Measurements from ENCODE around the gene LMTK2. TPM values are rescaled to one million over a fixed set of nuclear protein-coding genes. Genes with fewer than 3 reads are reported as not detected.

The LMTK2 gene
- 13.0 and 14.9 TPM in 2 replicates for total RNA-seq

DNA sequence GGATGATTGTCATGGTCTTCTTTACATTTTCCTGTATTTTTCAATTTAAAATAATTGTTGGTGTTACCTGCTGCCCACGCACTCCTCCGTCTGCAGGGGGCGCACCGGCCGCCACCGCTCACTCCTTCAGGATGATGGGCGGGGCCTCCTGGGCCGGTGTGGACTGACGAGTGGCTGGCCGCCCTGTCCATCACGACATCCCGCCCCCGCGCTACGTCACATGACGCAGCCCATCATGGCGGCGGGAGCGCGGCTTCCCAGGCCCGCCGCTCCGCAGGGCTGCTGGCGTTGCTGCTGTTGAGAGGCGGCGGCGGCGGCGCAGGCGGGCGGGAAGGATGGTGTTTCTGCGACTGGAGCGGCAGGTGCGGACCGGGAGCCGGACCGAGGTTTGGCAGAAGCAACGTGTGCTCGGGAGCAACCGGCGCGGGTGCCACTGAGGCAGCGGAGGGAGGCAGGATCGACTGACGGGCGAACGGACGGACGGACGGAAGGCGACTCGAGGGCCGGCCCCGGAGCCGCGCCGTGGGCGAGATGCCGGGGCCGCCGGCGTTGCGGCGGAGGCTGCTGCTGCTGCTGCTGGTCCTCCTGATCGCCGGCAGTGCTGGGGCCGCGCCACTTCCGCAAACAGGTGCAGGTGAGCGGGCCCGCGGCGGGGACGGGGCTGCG is at the start of gene LMTK2:
LMTK2 (plus strand) TSS at position 216 of the 666 bp plus-strand sequence; CDS start at position 532, 316 bp downstream.

DNA sequence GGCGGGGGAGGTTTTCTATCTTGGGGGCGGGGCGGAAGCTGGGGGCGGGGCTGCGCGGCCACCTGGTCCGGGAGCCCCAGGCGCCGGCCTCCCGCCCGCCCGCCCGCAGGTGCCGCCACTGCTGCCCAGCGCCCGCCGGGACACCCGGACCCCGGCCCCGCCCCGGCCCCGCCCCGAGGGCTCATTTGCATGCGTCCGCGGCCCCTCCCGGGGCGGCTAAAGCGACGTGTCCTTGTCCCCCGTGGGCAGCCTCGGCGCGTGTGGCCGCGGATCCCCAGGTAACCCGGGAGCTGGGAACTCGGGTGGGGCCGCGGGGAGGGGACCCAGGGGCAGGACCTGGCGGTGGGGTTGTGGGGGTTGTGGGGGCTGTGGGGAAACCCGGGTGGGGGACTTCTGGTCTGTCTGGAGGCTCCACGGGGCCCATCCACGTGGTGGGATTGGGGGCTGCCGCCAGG is 104.6 kb downstream of the LMTK2 start, which contains the start of gene BHLHA15:
BHLHA15 (plus strand) TSS at position 219 of the 455 bp plus-strand sequence. CDS start 871 bp downstream, outside the sequence.

DNA sequence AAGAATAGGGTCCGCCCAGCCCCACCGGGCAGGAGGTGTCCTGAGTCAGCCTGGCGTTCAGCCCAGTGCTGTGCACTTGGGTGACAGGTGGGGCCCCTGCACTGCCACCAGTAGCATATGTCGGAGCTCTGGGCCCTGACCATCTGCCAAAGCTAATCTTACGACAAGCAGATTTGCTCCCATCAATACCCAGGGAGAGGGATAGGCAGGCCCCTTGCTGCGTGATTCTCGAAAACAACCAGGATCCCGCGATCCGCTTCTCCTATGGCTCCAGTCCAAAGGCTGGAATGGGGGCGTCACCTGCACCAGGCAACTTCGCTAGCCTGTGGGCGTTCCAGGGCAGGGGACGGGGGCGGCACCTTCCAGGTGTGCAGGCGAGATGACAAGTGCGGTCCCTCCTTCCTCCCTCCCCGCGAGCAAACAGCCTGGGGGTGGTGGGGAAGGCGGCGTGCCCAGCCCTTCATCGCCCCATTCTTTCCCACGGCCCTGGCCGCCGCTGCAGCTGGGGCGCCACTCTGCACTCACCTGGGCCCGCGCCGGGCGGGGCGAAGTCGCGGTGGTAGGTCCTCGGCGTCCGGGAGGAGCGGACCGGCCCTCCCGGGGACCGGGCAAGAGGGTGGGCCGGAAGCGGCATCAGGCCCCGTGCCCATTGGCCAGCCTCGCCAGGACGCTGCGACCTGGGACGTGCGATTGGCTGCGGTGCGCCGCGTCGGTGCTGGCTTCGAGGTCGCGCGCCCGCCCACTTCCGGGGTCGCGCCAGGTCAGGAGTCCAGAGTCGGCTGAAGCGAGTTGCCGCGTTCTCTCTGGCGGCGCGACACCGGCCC is 145.2 kb downstream of the LMTK2 start, which contains the start of gene TECPR1:
TECPR1 (minus strand) TSS at position 632 of the 824 bp plus-strand sequence. CDS start 6,086 bp downstream, outside the sequence.

Other genes starting within 250 kb of the LMTK2 start
- gene ASNS, start 234.5 kb upstream of the LMTK2 start, total RNA-seq = 104 and 210 TPM in 2 replicates
- gene OCM2, start 116.7 kb upstream of the LMTK2 start, total RNA-seq = not detected in 2 replicates
- gene BHLHA15, start 104.6 kb downstream of the LMTK2 start, total RNA-seq = 0.85 and 3.4 TPM in 2 replicates
- 6.4 and 17.1 TPM in 2 replicates for gene TECPR1, start 145.4 kb downstream of the LMTK2 start, total RNA-seq
- 24.8 and 36.9 TPM in 2 replicates for gene BRI3, start 174.8 kb downstream of the LMTK2 start, total RNA-seq

Measured in tracheal epithelial cell (primary cell).